ENCODE data around the gene THBD.

DNA sequence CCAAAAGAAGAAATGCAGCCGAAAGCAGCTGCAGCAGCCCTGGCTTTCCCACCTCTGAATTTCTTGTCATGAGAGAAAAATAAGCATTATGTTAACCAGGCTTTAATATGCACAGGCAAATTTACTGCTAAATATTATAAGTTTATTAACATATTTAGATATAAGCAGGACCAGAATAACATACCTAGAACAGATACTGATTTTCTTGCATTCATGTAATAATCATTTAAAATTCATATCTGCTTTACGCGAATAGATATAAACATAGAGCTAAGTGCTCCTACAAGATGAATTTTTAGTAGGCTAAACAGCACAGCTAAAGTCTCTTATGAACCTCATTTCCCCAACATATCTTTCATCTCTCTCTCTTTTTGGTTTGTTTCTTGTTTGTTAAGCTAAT lies 21.9 kb upstream of the THBD start:
- TF ChIP-seq, protein P1, sequence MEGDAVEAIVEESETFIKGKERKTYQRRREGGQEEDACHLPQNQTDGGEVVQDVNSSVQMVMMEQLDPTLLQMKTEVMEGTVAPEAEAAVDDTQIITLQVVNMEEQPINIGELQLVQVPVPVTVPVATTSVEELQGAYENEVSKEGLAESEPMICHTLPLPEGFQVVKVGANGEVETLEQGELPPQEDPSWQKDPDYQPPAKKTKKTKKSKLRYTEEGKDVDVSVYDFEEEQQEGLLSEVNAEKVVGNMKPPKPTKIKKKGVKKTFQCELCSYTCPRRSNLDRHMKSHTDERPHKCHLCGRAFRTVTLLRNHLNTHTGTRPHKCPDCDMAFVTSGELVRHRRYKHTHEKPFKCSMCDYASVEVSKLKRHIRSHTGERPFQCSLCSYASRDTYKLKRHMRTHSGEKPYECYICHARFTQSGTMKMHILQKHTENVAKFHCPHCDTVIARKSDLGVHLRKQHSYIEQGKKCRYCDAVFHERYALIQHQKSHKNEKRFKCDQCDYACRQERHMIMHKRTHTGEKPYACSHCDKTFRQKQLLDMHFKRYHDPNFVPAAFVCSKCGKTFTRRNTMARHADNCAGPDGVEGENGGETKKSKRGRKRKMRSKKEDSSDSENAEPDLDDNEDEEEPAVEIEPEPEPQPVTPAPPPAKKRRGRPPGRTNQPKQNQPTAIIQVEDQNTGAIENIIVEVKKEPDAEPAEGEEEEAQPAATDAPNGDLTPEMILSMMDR (IDR thresholded peaks at IDR 0.05) = no peak
- no peak for TF ChIP-seq POLR2A (IDR thresholded peaks at IDR 0.05)
